Stimulated activated CD8-positive, alpha-beta memory T cell treated with anti-CD3 and anti-CD28 coated beads, Interleukin-15, amount 100 ng/mL, for 4 hours (primary cell): ENCODE measurements around the gene C3orf38.
"Not testable (repeated sequence)": the region's sequence is repeated elsewhere in the genome, so short reads cannot be mapped to it uniquely, and the experiment has no call there.

Experiments
- DNase-seq, 2 donors: peaks; one replicate each; pipeline ENCODE4 v3.0.0-alpha.2; 2020; ENCODE audit warnings: low read depth in 2 of 2

The C3orf38 gene

DNA sequence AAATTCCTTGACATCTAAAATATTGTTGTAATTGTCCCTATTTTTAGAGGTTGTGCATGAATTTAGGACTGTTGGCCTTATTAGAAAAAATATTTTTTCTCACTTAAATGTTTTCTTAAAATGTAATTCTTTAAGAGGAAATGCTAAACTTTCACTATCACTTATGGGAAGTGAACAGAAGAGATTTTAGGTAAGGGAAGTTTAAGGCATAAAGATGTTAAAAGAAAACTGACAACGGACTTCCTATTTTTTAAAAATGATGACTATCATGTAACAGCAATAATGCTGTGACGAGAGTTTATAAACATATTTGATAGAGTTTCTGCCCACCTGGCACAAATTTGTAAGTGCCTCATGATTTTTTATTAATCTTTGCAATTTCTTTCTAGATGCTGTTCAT, 3.1 kb downstream of the C3orf38 start:
- DNase-seq = no peak

DNA sequence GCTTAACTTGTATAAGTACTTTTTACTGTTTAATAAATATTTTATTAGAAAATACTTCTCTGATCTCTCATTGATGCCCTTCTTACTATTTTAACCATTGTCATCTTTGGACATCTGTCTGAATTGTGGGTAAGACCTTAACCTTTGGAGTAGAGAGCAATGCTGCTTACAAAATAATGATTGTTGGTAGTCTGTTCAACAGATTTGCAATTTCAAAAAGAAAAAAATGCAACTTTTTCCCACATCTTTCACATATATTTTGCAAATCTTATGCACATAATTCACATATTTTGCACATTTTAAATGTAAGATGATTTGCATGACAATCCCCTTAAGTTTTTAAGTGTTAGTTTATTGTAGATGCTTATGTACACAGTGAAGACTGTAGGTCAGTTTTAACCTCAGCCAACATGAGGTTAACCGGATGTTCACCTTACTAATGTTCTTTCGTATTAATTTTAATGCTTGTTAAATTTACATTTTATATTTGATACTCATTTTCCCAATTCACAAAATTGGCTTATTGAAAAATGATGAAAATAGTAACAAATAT, 16.7 kb downstream of the C3orf38 start:
- DNase-seq = no peak

DNA sequence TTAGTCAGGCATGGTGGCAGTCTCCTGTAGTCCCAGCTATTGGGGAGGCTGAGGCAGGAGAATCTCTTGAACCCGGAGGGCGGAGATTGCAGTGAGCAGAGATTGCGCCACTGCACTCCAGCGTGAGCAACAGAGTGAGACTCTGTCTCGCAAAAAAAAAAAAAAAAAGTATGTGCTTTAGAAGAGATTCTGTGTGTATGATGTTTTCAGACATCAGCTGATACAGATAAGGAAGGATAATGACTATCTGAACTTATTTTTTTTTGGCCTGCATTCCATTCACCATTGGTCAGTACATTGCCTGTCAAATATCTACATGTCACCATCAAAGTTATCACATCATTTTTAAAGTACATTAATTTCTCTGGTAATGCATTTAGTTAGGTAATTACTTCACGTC, 17.4 kb downstream of the C3orf38 start:
- DNase-seq = no peak

DNA sequence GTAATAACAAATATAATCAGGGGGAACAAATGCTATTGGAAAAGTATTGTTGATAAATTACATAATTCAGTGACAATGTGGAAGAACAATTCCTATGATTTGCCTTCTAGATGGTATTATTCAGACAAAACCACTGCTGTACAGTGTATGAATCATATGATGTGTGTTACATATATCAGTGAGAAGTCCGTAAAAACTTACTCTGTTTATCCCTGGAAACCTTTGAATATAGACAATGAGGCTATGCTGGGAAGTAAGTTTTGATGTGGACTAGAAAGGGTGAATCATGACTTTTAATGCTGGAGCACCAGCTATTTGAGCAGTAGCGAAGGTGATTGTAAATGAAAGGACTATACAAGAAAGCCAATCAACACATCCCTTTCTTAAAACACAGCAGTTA, 17.9 kb downstream of the C3orf38 start:
- no peak for DNase-seq

DNA sequence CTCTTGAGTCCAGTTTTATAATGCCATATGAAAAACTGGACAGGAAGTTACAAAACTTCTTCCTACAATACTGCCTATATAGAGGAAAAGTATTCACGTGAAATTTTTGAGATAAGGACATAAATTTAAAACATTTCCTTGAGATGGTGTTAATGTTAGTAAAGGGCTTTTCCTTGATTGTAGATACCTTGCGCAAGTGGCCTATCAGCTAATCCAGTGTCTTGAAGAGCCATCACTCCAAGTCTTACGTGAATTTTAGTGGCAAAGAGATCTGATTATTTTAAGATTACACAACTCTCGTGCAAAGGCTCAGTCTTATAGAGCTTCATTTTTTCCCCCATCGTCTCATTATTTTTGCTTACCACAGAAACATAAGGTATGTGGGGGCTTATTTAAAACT, 18.4 kb downstream of the C3orf38 start:
- no peak for DNase-seq

DNA sequence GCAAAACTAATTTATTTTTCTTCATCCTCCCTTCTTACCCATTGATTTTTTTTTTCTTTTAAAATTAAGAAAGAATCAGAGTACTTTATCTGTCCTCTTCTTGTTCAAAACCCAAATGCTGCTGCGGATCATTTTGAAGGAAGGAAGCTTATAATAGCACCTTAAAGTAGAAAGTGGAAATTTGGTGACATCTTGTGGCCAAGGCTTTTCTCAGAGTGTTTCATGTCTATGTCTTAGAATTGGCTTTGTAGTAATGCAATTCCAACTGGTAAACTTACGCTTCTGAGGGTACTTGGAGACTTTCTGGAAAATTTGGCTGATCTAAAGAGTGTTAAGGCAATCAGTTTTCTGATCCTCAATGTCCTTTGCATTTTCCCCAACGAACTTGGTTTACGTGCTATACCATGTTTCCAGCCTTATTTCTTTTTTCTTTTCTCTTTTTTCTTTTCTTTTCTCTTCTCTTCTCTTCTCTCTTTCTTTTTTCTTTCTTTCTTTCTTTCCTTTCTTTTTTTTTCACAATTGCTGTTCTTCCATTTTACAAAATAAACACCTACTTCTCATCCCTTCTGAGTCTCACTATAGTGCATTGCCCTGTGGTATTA, 30.7 kb downstream of the C3orf38 start:
- DNase-seq = no peak

DNA sequence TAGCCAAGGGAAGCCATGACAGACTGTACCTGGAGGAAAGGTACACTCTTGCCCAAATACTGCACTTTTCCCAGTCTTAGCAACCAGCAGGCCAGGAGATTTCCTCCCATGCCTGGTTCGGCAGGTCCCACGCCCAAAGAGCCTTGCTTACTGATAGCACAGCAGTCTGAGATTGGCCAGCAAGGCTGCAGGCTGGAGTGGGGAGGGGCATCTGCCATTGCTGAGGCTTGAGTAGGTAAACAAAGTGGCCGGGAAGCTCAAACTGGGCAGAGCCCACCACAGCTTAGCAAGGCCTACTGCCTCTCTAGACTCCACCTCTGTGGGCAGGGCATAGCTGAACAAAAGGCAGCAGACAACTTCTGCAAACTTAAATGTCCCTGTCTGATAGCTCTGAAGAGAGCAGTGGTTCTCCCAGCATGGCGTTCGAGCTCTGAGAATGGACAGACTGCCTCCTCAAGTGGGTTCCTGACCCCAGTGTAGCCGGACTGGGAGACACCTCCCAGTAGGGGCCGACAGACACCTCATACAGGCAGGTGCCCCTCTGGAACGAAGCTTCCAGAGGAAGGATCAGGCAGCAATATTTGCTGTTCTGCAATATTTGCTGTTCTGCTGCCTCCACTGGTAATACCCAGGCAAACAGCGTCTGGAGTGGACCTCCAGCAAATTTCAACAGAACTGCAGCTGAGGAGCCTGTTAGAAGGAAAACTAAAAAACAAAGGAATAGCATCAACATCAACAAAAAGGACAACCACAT, 32.6 kb downstream of the C3orf38 start:
- DNase-seq = not testable (repeated sequence)

DNA sequence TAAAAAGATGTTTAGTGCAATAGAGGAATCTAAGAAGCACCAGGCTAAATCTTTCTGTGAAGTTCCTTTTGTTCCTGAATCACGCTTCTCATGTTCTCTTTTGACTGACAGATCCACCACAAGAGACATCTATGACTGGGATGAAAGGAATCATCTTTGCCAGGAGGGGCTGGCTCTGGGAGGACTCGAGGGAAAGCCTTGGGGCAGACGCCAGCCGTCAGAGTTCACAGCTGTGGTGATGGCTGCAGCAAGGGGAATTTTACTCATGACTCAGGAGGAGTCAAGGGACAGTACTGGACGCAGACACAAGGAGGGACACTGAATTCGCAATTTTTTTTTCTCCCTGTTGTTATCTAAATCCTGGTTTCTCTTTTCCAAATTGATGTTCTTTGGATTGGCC, 38.7 kb downstream of the C3orf38 start:
- no peak for DNase-seq

DNA sequence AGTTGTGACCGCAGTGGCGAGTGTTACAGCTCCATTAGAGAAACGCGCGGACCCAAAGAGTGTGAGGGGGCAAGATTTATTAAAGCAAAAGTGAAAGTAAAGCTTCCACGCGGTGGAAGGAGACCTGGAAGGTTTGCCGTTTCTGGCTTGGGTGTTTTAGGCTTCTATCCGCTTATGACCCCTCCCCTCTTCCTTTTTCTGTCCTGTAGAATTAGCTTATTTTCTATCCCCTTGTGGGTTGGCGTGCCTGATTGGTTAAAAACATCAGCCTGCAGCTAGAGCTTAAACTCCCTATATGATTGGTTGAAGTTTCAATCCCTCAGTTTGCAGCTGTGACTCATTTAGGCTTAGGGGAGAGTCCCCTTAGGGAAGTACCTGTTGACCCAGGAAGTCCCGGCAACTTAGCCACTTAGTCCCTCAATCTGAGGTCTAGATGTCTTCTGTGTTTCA, 39.6 kb downstream of the C3orf38 start:
- no peak for DNase-seq

DNA sequence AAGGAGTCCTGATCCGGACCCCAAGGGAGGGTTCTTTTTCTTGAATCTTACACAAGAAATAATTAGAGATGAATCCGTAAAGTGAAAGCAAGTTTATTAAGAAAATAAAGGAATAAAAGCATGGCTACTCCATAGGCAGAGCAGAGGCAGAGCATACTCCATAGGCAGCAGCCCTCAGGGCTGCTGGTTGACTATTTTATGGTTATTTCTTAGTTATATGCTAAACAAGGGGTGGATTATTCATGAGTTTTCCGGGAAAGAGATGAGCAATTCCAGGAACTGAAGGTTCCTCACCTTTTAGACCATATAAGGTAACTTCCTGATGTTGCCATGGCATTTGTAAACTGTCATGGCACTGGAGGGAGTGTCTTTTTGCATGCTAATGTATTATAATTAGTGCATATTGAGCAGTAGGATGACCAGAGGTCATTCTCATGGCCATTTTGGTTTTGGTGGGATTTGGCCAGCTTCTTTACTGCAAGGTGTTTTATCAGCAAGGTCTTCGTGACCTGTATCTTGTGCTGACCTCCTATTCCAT, 42.2 kb downstream of the C3orf38 start:
- DNase-seq = no peak

DNA sequence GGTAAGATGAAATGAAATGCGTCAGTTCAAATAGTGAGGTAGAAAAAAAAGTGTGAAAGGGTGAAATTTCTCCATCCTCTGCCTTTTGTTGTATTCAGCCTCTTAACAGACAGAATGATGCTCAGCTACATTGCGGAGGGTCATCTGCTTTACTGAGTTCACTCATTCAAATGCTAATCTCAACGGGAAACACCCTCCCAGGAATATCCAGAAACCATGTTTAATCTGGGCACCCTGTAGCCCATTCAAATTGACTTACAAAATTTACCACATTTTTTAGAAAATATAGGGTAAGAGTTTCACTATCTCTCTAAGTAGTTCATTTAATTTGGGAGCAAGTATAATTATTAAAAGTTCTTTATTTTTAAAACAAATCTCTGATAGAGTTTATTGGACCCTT, 42.9 kb downstream of the C3orf38 start:
- DNase-seq = no peak

DNA sequence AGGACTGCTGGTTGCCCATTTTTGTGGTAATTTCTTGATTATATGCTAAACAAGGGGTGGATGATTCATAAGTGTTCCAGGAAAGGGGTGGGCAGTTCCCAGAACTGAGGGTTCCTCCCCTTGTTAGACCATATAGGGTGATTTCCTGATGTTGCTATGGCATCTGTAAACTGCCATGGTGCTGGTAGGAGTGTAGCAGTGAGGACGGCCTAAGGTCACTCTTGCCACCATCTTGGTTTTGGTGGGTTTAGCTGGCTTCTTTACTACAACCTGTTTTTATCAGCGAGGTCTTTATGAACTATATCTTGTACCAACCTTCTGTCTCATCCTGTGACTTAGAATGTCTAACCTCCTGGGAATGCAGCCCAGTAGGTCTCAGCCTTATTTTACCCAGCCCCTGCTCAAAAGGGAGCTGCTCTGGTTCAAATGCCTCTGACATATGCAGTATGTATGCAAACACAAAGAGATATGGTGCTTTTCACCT, 46.2 kb downstream of the C3orf38 start:
- no peak for DNase-seq

DNA sequence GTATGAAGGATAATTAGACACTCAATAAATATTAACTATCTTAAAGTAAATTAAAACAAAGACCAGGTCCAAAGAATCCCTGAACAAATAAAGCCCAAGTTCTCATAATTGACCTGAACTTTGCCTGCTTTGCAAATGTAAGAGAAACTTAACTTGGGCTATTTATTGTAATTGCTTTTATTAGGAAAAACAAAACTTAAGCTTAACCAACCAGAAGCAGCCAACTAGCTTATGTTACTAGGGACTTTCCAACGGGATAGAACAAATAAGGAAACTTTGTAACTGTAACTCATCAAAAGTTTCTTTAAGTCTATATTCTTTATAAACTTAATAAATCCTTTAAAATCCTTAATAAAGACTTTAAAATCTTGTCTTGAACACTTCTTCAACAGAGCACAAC, 48.4 kb downstream of the C3orf38 start:
- no peak for DNase-seq

DNA sequence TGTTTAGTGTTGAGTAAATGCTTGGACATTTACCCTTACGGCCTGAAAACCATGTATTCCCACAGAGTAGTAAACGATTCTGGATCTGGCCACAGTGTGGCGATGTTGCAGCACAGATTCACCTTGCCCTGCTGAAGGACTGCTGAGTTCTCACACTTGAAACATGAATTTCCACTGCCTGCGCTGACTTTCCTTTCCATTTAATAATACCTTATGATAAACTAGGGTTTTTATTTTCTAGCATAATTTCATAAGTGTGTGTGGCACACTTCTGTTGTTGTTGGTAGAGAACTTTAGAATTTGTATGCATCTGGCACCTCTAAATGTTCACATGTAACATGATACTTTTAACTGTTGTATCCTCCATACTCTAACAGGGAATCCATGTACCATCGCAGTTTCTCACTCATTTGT, 53.9 kb downstream of the C3orf38 start:
- no peak for DNase-seq
